HG03039 (cell line): ENCODE results near the gene C2orf49.

Experiments
- ATAC-seq: cut with Tn5 transposase; IDR thresholded peaks from one replicate; pipeline ENCODE4 v1.9.1; 2021; ENCODE audit warnings: mild to moderate bottlenecking, moderate library complexity; ENCODE audit not compliant: unreplicated experiment

Gene C2orf49

DNA sequence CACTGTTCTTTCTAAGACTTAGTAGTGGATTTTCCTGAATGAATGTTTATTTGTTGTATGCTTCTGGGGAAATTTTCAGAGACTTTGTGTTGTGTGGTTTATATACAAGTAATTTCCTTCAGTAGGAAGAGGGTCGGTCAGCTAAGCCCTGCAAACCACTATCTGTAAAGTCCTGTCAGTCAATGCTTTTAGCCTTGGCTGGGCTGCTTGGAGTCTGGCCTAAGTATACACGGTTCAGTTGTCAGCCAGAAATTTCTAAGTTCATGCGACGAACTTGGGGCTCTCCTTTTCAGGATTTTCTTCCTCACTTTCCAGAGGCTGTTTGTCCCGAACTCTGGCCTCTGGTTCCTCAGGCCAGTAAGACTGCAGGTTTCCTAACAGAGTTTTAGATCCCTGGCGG is 21.3 kb downstream of the C2orf49 start:
- ATAC-seq: no peak

DNA sequence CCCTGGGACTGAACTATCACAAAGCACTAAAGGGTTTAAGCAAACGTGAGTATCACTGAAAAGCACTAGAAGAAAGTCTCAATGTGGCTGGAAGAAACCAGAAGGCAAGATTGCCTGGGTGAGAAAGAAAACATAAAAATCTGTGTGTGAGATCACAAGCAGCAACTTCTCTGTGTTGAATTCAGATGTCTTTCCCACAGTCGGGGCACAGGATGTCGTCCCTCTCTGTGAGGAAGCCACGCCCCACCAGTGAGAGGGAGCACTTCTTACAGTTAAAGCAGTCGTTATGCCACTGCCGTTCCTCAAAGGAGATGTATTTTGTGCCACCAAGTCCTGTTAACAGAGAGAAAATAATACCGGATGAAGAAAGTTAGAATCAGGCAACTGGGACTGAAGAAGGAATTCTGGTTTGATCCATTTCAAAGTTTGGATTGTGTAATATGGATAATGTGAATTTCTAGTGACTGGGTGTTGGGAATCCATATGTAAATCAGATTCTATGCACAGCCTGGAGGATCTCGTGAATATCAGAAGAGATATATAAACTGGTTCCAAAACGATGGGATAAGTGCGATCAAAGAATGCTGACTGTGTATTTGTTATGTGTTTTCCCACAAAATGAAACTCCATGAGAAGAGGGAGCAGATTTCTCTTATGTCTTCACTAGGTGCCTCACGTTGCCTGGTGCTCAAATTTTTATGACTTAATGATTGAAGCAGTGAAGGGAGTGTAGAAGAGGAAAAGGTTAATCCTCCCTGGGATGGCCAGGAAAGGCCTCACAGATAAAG is 24.0 kb downstream of the C2orf49 start:
- no peak for ATAC-seq

DNA sequence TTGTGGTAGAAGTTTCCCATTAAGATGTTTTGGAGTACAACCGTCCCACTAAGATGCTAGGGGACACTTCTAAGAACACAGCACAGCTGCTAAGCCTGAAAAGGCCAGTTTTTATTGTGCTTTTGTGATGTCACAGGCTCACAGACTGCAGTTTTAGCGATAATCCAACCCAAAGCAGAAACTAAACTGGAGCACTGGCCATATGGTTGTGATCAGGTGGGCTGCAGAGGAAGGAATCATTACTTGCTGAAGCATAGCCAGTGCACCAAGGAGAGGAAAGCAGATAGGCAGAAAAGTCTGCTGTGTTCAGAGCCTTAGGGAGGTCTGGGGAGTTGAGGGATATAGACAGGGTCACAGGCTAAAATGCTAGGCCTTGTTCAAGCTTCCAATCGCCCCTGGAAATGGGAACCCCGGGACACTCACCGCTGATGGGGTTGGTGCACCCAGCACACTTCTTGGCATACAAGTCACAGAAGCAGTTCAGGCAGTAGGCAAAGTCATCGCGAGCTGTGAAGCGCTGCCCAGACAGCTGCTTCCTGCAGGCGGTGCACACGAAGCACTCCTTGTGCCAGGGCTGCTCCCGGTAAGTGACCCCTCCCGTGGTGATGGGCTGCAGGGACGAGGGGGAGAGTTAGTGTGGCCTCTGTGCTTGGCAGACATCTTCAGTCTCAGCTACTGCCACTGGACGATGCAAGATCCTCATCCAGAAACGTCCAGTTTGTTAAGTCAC is 25.7 kb downstream of the C2orf49 start:
- no peak for ATAC-seq

DNA sequence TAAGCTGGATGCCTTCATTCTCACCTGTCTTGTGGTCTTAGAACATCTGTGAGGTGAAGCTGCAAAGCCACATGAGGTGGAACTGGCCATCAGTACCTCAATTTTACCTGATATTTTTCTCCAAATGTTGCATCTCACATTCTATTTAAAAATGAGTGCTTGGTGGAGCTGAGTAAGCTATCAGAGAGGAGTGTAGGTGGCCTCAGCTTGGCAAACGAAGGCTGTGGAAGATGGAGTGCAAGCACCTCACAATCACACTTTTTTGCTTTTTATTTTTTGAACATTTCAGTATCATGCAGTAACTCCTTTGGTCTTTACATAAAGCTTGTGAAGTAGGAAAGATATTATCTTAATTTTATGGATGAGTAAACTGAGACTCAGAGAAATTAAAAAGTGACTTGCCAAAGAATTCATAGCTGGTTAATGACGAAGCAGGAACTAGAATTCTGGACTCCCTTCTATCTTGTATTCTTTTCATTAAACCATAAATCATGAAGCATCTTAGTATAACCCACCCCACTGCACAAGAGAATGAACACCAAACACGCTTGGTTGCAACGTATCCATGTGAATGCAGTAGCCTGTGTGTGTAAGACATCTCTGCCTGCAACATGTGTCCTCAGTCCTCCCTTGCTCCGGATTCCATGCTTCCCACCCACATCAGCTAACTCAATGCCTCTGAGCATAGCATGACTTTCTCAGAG is 27.2 kb downstream of the C2orf49 start:
- no peak for ATAC-seq

DNA sequence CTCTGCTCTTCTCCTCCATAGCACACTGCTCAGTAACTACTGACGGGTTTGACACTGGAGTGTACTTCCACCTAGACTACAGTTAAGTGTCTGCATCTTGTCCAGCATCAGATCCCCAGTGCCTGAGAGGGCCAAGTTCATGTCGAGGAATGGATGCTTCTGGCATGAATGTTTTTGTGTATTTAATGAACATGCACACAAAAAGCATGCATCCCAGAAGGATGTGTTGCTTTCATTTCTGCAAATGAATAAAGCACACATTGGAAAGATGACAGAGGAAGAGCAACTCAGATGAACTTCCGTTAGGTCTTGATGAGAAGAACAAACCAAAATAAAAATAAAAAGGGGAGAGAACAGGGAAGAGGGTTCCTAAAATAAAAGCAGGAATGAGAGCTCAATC is 27.9 kb downstream of the C2orf49 start:
- no peak for ATAC-seq

DNA sequence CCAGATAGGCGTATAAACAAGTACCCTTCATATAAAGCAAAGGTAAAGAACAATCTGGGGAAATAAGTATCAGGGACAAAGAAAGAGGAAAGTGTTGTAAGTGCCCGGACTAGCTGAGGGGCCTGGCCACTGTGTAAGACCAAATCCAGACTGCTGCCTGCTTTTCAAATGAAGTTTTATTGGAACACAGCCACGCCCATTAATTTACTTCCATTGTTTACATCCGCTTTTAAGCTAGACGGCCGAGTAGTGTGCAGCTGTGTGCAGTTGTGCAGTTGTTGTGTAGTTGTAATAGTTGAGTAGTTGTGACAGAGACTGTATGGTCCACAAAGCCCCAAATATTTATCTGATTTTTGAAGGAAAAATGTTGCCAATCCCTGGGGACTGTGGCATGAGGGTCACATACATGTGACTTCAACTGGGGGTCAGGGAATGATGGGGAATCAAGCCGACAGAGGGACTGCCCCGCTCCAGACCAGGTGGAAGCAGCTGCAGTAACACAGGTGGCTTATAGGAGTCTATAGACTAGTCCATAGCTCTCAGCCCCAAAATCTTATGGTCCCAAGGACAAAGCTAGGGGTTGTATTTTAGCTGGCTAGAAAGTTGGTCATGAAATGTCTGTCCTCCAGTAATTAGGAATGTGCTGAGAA is 31.5 kb downstream of the C2orf49 start:
- ATAC-seq: no peak

DNA sequence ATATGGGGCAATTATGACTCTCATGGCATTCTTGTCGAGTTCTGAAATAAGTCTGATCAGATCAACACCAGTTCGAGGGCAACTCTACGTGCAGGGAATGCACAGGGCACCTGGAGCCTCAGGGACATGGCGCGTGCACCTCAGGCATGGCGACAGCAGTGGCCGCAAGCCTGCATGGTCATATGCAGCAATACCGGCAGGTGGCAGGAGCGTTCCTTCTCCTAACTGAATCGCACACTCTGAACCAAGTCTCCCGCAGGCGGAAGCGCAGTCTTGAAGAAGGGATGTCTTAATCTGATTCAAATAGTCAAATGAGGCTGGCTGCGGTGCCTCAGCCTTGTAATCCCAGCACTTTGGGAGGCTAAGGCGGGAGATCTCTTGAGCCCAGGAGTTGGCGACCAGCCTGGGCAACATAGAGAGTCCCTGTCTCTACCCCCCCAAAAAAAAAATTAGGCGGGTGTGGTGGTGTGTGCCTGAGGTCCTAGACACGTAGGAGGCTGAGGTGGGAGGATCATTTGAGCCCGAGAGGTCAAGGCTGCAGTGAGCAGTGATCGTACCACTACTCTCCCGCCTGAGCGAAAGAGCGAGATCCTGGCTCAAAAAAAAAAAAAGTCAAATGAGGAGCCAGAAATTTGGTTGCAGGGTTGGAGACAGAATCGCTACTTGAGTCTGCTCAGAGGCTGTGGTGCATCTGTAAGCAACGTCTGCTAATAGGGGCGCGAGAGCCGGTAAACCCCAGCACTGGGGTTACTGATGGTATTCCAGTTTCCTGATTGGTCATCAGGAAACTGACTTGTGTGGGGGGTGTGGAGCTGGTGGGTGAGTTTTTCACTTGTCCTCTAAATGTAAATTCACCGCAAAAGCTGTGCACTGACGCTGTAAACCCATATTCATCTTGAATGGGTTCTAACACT is 32.7 kb downstream of the C2orf49 start:
- ATAC-seq: peak; percentile 89

DNA sequence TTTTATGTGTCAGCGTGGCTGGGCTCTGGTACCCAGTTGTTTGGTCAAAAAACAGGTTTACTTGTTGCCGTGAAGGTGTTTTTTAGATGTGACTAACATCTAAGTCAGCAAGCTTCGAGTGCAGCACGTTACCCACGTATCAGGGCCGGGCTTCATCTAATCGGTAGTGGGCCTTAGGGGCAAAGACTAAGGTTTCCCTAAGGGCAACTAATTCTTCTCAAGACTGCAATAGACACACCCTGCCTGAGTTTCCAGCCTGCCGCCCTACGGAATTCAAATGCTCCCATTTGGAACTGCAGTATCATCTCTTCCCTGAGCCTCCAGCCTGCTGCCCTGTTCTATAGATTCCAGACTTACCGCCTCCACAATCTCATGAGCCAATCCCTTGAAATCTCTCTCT is 33.8 kb downstream of the C2orf49 start:
- no peak for ATAC-seq

DNA sequence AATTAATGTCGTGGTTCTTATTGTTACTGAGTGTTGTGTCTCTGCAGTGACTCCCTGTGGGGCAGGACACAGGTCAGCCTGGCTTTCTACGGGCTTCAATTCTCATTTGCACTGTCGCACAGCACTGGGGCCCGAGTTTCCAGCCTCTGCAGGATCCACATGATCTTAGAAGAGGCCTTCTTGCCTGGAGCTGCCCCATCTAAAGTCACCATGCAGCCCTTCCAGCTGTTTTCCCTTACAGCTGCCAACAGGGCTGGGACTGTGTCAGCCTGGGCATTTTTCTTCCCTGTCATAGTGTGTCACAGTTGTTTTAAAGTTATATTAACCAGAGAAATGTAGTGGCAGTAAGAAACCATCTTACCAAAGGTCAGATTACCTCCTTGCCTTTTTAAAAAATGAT is 34.5 kb downstream of the C2orf49 start:
- no peak for ATAC-seq

DNA sequence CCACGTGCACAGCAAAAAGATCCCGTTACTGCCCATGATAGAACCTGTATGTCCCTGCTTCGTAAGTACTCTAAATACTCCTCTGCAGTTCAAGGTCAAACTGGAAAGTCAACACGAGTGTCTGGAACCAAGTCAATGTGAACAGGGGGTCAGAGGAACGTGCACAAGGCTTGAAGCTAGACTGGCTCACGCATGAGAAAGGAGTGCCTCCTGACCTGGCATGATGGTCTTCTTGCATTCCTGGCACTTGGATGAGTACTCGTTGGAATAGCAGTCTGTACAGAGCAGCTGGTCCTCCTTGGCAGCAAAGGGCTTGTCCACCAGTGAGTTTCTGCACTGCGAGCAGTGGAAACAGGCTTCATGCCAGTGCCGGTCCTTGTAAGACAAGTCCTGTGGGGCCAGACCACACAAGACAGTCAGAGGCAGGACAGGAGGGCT is 36.0 kb downstream of the C2orf49 start:
- peak; percentile 7 for ATAC-seq

DNA sequence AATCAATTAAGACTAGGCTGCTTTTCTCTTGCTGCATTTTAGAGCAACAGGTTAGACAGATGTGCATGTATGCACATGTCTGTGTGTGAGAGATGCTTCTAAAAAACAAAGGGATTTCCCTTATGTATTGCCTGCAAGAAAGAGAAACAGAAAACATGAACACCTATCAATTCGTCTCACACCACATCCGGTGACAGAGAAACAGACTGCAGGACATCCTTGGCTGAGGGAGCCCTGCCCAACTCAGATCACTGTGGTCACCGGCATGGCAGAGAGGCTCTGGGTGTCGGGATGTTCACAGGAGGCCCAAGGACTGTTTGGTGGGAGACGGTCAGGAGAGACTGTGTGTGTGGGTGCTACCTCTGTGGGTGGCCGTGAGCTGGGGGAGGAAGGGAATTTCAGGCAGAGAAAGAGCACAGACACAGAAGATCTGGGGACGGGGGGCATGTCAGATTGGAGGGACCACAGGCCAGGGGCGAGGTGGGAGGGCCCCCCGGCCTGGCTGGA is 36.6 kb downstream of the C2orf49 start:
- peak; percentile 77 for ATAC-seq

DNA sequence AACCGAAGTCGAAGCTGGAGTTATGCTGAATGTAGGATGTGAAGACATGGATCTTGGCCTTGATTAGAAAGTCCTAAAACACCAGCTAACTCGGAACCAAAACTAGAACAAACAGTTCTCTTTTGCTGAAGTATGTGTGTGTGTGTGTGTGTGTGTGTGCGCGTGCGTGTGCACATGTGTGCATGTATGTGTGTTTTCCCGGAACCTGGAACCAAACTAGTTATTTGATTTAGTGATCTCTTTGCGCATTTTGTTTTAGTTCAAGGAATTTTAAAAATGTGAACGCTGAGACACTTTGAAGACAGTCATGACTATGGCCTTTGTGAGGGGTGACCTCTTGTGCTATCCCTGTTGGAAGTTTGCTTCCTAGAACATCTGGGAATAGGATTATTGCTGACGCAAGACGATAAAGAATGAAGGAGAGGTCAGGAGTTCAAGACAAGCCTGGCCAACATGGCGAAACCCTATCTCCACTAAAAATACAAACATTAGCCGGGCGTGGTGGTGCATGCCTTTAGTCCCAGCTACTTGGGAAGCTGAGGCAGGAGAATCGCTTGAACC is 37.7 kb downstream of the C2orf49 start:
- no peak for ATAC-seq

DNA sequence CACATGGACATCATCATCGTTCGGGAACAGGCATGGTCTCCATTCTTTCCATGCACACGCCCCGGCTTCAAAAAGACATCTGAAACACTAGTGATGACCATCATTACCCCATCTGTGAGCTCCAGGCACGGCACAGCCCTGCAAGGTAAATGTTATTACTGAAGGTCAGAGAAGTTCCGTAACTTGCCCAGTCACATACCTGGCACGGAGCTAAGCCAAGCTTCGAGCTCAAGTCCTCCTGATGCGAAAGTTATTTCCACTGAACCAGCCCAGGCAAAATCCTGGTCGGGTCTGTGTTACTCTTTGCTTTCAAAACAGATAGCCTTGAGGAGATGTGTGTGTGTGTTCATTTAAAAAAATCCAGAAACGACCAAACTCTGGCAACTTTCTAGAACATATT is 38.7 kb downstream of the C2orf49 start:
- no peak for ATAC-seq

DNA sequence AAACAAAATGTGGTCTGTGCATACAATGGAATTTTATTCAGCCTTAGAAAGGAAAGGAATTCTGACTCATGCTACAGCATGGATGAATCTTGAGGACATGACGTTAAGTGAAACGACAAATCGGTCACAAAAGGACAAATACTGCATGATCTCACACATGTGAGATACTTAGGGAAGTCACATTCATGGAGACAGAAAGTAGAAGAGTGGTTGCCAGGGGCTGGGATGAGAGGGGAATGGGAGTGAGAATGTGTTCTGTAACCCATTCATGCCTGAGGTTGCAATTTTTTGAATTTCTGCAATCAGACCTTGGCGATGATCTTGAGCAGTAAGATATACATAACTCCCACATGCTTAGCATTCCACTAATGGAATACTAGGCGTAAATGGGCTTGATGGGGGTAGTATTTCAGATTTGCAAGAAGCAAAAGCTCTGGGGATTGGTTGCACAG is 39.5 kb downstream of the C2orf49 start:
- ATAC-seq: no peak

DNA sequence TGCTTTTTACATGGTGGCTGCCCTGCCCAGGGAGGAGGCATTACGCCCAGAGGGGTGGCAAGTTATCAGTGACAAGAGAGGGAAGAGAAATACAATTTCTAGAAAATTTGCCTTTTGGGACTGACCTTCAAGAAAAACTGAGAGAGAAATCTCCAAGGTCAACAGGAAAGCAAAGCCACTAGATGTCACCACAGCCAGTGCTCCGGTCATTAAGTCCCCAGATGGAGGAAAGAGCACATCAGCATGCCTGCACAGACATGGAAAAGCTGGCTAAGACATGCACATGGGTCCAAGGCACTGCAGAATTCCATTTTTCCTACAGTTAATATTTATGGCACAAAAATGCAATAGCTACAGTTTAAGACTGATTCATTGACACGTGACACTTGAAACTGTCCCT is 40.5 kb downstream of the C2orf49 start:
- ATAC-seq: no peak

DNA sequence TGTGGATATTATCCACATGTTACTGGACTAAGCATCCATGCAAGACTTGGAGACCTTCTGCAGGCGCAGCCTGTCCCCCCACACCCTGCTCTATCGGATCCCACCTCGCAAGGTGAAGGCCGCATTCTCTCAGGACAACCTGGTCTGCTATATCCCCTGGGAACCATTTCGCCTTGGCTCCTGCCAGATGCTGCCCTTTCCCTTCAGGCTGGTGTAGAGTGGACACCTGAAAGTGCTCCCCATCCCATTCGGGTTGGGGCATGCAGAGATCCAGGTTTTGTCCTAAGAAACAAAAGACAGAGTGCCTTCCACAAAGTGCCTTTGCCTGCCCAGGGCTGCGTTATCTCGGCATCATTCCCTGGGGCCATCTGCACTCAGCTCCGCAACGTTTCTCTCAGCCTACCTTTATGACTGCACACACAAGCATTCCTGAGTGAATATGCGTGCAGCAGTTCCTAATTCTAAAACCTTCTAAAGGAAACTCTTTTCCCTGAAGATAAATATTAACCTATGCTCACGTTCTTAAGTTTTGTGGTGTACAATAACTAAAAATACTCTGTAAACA is 41.0 kb downstream of the C2orf49 start:
- ATAC-seq: no peak

DNA sequence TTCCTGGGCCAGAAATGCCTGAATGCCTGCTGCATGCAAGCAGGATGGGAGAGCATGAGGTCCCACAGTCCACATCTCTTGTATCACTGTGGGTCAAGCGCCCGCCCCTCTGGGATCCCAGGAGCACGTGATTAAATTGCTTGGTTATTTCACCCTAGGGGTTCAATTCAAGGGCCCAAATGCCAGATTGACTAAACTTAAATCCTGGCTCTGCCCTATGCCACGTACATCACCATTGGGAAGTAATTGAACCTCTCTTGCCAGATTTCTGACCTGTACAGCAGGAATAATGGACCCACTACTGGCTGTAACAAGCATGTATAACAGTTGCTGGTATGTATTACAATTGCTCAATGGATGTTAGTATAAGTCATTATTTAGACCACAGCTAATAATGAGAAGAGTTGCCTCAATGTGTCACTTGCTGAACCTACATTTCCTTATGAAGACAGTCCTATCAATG is 41.6 kb downstream of the C2orf49 start:
- no peak for ATAC-seq

DNA sequence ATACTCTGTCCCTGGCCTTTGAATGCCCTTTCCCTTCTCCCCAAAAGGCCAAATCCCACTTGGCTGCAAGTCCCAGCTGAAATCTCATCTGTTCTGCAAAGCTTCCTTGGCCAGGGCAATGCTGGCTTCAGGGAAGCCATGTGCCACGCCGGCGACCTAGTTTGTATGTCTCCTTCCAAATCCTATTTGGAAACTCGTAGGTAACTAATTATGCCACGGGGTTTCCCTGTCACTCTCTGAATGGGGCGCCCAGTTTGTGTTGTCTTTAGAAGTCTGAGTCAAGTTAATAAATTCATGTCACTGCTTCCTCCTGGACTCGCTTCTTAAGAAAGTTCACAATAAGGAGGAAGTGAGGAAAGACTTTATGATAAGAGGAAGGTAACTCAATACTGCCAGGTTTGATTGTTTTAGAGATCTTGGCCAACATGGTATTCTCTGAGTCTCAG is 42.4 kb downstream of the C2orf49 start:
- ATAC-seq: no peak

DNA sequence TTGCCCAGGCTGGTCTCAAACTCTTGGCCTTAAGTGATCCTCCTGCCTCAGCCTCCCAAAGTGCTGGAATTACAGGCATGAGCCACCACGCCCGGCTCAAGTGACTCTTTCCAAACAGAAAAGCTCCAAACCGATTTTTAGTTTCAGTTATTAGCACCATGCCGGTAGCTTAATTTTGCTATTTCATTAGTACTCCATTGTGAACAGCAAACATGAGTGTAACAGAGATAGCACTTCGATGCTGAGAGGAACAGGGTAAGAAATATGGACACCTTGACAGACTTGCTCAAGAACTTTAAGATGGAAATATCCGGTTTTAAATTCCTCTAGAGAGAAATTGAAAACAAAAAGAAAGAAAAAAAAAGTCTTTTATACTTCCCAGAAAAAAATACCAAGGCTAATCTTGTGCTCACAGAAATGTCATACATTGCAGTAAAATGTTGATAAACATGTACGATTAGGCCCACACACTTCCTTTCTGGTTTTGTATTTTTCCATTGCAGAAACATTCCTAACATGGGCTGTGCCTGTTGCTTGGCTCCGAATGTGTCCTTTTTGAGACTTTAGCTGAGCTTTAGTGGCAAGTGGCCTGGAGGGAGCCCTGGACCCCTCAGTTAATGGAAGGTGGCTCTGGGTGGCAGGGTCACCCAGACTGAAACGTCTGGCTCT is 43.2 kb downstream of the C2orf49 start:
- ATAC-seq: no peak
